Fibroblast of peridontal ligament (primary cell): ENCODE measurements around the gene PGC.
"Not testable (repeated sequence)": the region's sequence is repeated elsewhere in the genome, so short reads cannot be mapped to it uniquely, and the experiment has no call there.

Experiments
- DNase-seq: peaks from one replicate; pipeline ENCODE4 v3.0.0-alpha.2; 2010; ENCODE audit errors: extremely low read depth

The PGC gene

DNA sequence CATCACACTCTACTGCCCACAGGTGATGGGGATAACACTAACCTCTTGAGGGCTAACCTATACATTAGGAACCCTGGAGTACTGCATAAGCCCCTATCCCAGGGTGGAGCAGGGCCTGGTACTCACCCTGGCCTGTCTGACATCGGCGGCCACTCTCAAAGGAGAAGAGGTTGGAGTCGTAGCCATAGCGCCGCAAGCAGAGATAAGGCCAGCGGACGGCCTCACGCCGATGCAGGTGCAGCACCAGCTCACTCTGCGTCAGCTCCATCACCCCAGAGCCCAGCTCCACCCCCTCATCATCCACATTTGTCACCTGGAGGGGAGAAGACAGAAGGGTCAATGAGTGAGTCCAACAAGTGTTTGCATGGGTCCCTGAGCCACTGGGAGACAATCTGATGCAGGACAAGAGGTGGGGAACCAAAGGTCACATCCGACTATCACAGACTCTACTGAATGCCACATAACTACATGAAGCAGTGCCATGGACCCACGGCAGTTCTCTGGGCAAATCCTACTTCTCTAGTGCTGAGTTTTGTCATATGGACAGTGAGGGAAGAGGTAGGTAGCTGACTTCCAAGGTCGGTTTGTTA lies 28.2 kb upstream of the PGC start:
- DNase-seq = no peak

DNA sequence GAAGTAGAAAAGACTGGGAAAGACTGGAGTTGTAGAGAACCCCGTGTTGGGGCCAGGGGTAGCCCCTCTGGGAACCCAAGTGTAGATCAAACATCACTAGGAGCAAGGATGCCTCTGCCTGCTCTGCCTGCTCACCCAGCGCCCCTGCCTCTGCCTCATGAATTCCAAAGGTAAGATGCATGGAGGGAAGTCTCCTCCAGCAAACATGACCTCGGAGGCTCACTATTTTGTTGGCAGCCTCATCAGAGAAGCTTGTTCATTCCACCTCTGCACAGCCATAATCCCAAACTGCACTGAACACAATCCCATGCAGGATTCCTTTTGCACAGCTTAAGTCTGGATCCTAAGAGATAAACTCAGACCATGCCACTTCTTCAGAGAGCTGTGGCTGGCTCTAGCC lies 27.6 kb upstream of the PGC start:
- no peak for DNase-seq

DNA sequence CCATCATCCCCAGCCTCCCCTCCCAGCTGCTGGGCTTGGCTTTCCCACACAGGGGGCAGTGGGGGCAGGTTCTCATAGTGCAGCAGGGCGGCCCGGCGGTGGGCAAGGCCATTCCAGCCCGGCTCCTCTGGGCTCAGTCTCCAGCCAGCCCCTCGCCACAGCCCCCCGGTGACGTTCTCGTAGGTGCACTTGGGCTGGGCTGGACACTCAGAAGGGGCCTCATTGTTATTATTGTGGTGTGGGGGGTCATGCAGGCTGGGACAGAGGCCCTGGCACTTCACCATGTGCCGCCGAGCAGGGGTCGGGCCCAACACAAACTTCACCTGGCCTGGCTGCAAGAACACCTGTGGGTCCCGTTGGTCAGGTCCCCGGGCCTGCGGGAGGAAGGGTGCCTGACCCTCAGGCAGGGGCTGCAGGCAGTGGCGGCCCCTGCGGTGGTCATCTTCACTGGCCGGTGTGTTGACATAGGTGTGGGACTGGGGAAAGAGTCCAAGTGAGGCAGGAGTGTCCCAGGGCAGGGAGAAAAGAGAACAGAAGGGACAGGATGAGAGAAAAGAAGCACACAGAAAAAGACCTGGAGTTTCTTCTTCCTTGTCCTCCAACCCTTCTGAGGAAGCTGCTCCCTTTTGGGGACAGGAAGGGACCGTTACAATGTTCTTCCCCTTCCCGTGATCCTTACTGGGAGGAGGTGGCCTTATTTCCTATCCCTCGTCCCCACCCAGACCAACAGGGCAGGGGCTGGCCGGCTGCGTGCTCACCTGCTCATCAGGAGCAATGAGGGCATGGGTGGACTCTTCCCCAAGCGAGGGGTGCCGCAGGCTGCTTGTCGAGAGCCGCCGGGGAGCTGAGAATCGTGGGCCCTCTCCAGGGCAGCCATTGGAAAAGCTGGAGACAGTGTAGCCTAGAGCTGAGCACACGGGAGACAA lies 24.1 kb upstream of the PGC start:
- DNase-seq = no peak

DNA sequence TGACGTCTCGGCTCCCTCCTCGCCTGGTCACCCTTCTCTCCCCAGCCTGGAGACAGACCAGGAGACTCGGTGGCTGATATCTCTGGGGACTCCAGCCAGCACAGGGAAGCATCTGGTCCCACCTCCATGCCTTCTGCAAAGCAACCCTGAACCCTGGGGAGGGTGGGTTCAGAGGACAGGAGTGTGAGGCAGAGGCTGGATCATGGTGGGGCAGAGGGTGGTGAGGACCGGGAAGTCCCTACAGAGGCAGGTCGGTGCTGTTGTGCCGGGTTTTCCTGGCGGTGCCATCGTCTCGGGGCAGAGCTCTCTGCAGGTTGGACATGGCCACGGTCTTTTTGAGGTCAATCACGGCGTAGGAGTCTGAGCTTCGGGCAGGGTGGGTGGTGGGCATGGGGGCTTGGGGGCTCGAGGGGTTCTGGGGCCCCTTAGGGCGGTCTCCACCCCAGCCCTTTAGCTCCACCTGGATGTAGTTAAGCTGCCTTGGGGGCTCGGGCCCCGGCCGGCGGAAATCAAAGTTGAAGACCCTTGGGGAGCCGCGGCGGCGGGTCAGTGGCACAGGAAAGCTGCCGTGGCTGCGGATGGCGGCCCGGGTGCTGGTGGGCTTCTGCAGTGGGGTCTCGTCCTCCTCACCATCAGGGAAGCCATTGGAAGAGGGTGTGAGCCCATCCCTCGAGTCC lies 23.3 kb upstream of the PGC start:
- no peak for DNase-seq

DNA sequence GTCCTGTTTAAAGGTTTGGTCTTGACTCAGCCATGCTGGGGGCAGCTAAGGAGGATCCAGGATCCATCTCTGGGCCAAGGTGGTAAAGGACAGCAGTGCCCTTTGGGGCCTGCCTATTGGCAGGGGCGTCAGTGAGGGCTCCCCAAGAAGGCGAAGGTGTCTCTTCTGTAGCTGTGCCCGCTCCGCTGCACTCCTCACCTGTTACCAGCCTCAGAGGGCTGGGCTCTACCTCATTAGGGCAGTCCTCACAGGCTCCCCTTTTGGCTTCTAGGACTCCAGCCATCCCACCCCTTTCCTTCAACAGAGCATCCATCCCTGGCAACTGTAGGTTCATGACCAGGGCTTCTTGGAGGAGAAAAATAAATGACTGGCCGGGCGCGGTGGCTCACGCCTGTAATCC lies 22.2 kb upstream of the PGC start:
- DNase-seq = no peak

DNA sequence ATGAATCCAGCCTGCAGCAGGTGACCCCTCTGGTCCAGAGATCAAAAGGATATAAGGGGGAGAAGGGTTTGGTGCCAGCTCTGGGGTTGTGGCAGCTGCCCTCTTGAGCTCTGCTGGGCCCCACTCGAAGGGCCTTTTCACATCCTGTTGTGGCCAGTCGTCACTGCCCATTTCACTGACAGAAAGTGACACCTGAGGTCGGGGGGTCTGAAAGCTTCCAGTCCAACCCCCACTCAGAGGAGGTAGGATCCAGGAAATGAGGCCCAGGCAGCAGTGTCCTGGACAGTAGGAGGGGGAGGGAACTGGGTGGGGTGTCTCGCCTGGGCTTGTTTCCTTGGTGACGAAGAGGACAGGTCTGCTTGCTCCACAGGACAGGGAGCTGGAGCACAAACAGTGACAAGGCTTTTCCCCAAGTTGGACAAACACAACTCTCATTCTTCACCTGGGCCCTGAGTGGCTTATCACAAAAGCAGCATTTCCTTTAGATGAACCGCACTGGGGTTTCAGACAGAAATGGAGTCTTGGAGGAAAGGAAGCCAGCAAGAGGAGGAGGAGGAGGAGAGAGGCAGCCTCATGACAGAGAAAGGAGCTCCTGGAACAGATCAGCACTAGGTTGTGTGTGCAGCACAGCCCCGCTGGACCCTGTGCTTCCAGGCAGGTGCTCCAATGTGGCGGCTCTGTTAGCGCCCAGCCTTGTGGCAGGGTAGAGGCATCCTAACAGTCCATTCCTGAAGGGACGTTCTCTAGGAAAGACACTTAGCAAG lies 21.5 kb upstream of the PGC start:
- no peak for DNase-seq

DNA sequence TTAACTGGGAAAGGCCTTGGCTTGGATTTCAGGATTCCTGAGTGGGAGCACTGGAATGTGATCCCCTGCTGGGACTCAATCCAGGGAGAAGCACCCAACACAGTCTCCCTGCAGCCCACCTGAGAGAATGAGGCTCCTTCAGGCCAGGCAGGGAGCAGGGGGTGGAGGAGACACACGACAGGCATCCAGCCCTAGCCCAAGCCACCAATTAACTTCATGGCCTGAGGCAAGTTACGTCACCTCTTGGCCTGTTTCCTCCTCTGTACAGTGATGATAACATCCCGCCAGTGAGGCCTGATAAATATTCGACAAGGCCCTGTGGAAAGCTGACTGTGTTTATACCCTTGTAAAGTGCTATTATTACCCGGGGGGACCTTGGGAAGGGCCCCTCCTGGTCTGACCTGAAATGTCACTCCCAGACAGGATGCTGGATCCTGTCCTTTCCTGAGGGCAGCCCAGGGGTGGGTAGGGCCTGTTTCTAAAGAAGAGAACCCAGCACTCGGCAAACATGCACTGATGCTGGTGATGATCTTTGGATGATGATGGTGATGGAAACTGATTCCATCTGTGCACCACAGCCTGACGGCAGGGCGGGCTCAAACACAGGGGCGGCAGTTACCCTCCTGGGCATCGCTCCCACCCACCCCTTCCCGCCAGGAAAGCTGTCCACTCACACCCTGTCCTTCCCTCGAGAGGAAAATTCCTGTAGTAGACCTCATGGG lies 20.1 kb upstream of the PGC start:
- peak; percentile 85 for DNase-seq

DNA sequence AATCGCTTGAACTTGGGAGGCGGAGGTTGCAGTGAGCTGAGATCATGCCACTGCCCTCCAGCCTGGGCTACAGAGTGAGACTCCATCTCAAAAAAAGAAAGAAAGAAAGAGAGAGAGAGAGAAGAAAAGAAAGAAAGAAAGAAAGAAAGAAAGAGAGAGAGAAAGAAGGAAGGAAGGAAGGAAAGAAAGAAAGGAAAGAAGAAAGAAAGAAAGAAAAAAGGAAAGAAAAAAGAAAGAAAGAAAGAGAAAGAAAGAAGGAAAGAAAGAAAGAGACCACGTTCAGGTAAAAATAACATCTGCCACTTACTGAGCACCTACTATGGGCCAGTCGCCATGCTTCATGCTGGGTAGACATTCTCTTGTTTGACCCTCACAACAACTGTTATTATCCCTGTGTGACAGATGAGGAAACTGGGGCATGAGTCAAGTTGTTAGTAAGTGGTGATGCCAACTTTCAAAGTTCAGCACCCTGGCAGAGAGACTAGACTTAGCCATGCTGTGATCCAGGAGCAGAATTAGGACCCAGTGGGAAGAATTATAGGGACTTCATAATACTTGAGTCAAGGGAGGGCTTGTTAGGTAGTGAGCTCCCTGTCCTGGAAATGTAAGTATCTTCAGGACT lies 19.0 kb upstream of the PGC start:
- DNase-seq = not testable (repeated sequence)

DNA sequence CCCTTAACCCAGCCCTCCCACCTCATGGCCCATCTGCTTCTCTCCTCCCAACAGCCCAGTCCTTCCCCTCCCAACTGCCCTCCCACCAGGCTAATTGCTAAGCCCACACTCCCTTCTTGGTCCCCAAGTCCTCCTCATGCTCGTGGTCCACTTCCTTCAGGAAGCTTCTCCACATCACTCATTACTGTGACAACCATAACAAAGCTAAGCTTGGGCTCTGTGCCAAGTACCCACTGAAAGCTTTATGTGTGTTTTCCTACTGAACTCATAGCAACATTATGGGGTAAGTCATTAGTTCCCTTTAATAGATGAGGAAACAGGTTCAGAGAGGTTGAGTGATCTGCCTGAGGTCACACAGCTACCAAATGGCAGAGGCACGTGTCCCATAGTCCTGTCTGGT lies 16.3 kb upstream of the PGC start:
- no peak for DNase-seq

DNA sequence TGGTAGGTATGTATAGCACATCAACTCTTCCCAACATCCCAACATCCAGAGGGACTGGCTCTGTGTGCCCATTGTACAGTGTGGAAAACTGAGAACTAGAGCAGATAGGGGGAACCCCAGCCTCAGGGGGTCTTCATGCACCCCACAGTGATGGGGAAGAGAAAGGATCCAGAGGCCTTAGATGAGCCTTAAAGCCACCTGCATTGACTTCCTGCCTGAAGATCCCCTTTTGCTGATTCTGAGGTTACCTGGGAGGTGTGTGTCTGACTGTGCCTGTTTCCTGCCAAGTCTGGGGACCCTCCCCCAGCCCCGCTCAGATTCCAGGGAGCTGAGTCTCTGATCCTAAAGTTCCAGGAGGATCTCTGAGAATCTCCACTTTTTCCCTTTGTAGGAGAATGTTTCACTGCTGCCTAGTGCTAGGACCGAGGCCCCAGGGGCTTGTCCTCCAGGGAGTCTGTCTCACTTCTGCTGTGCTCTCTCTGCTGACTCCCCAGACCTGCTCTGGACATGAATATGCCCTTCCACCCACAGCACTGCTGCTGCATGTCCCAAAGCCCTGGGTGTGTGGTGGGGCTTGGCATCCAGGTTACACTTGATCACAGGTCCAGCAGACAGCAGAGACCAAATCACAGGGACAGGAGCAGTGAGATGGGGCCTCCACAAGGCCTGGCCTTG lies 12.8 kb upstream of the PGC start:
- no peak for DNase-seq

DNA sequence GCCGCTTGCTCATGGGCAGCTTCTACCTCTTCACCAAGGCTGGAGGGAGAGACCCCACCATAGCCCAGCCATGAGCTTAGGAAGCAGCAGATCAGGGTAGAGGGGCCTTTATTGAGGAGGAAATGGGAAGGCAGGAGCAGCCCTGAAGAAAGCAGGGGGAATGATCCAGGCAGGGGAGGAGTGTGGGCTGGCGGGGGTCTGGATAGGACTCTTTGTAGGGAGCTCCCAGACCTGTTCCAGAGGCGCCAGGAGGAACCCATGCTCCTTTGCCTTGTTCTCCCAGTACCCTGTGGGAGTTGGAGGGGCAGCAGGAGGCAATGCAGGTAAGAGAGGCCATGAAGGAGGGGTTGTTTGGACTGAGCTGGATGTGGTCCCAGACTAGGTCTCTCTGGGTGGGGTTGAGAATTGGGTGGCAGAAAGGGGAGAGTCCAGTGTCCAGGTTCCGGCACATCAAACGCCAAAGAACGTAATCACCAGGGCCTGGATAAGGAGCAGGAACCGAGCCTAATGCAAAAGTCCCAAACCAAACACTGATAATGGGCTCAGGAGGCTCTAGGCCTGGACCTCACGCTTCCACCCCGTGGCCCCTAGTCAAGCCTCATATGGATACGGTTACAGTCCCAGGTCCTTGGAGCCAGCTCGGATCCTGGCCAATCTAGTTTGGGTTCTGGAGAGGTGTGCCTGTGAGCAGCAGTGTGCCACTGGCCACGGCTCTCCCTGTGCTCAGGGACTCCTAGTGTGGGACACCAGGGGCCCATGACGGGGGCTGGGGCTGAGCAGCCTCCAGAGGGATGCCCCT lies 12.1 kb upstream of the PGC start:
- DNase-seq = no peak

DNA sequence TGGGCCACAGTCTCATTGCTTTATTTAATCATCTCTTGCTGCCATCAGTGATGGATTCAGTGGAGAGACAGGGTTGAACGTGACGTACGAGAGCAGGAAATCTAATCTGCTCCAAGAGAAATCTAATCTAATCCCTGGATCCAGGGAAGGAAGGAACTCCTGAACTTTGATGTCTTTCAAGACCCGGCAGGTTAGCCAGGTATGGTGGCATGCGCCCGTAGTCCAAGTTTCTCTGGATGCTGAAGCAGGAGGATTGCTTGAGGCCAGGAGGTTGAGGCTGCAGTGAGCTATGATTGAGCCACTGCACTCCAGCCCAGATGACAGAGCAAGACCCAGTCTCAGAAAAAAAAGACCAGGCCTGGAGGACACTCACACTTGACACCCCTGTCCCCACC lies 11.4 kb upstream of the PGC start:
- no peak for DNase-seq

DNA sequence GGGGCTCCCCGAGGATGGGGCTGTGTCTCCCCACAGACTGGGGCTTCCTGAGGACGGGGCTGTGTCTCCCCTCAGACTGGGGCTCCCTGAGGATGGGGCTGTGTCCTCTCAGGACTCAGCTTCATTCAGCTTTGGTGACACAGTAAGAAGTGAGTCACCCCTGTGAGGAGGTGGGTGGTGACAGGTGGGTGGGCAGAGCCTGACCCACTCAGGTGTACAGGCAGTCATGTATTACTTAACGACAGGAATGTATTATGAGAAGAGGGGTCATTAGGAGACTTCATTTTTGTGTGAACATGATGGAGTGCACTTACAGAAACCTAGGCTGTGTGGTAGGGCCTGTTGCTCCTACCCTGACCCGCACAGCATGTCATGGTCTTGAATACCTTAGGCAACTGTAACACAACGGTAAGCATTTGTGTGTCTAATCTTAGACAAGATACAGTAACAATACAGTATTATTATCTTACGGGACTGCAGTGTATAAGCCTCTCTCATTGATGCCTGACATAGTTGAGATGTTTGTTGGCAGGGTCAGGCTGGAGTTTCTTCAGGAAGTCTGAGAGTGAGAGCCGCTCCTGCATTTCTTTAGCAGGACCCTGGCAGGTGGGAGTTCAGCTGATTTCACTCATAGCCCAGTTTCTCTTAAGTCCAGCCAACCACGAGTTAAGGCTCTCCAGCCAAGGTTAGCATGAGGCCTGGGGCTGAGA lies 10.9 kb upstream of the PGC start:
- DNase-seq = no peak

DNA sequence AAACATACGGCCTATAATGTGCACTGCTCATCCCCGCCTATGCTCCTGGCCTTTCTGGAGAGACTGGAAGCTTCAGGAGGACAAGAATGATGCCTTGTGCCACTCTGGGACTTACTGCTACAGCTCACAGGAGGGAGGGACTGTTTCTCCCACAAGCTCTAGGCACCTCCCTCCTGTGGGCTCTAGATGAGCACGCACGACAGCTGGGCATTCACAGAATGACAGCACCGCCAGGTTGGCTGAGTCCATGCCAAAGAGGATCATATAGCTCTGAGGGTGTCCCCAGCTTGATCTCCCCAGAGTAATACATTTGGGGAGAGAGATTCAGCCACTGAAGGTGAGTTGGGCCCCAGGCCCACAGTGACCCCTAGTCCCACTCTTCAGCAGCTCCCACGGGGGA lies 10.1 kb upstream of the PGC start:
- no peak for DNase-seq

DNA sequence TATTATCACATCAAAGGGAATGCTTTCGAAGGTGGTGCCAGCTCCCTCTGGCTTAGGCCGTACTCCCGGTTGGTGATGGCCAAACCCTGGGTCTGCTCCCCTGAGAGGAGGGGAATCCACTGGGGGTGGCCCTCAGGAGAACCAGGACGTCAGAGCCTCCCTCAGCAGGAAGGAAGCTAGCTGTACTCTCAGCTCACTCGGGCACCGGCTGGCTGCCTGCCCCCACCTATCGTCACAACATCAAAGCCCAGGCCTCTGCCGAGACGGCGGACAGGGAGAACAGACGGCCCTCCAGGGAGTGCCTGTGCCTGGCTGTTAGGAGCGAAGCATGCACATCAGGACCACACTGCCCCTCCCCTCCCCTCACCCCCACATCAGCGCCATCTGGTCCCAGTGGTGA lies 9.2 kb upstream of the PGC start:
- no peak for DNase-seq

DNA sequence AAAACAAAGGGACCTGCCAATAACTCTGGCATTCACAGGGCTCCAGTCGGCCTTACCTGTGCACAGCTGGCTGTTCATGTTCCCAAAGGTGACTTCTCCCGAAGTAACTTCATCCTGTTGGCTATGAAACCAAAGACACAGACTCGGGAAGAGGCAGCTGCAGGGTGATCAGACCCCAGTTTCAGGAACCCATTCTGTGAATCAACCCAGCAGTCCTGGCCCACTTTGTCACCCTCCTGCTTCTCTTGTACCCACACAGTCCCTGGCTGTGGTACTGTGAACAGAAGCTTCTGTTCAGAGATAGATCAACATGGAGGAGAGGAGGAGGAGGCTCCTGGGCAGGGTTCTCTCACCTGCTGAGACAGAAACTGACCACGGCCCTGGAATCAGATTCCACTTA lies 8.7 kb upstream of the PGC start:
- DNase-seq = no peak

DNA sequence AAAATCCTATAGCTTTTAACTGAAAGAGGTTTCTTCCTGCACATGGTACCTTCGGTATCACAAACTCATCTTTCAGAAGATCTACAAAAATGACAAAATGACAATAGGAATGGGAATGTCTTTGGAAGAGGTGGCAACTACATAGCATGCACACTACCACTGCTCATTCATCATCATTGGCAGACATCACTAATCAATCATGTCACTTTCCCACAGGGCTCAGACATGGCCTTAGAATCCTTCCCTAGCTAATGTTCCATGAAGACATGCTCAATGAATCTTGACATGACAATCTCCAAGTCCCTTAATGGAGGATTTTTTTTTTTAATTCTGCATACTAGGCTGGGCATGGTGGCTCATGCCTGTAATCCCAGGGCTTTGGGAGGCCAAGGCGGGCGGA lies 3.2 kb upstream of the PGC start:
- DNase-seq = no peak

DNA sequence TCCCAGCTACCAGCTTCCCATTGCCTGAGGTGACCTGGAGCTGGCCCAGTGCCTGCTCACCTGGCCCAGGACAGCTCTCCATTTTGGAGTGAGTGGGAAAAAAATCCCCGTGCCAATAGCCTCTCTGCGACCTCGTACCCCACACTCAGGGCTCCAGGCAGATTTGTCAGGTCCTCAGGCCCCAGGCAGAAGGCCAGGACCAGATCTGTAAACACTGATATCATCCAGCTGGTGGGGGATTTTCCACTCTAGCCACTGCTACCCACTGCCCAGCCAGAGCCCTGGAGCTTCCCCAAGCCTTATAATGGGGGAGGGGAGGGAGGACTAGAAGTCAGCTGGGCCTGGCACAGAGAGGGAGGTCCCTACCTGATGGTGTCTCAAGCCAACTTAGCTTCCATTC lies 1.3 kb upstream of the PGC start:
- no peak for DNase-seq

DNA sequence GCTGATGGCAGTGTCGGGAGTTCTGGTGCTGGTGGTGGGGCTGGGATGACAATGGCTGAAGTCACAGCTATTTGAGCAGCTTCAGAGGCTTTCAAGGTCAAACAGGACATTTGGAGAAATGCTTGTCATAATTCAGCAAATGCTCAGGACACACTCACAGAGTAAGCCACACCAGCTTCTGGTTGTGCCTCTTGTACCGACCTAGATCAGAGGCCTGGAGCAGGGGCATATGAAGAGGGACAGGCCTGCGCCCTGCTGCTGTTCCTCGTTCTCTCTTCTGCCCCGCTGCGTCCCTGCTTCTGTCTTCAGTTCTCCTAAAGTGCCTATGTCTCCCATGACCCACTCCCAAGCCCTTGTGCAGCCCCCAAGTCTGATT lies 893 bp upstream of the PGC start:
- DNase-seq = no peak
